Progenitor cell of endocrine pancreas (in vitro differentiated cells): ENCODE data around the gene GNG12. TPM values are rescaled to one million over a fixed set of nuclear protein-coding genes. Genes with fewer than 3 reads are reported as not detected.

Experiments used
- DNase-seq: peaks from one replicate; pipeline ENCODE4 v3.0.0; 2021; ENCODE audit warnings: low spot score; ENCODE audit not compliant: unreplicated experiment
- H3K27ac Mint-ChIP-seq: 2 replicates; pipeline ENCODE4 v1.8.0; 2021; ENCODE audit warnings: mild to moderate bottlenecking, moderate library complexity, mixed read lengths
- H3K27me3 Mint-ChIP-seq: 2 replicates; pipeline ENCODE4 v1.8.0; 2021; ENCODE audit warnings: mixed read lengths
- H3K36me3 Mint-ChIP-seq: 2 replicates; pipeline ENCODE4 v1.8.0; 2022; ENCODE audit warnings: mixed read lengths; ENCODE audit not compliant: insufficient read depth
- H3K4me1 Mint-ChIP-seq: 2 replicates; pipeline ENCODE4 v1.8.0; 2021; ENCODE audit warnings: low read depth, mixed read lengths
- H3K4me3 Mint-ChIP-seq: 2 replicates; pipeline ENCODE4 v1.8.0; 2021; ENCODE audit warnings: low read depth, mild to moderate bottlenecking, moderate library complexity, mixed read lengths
- H3K9me3 Mint-ChIP-seq: 2 replicates; pipeline ENCODE4 v1.8.0; 2021; ENCODE audit warnings: low read depth, mixed read lengths
- total RNA-seq: library from RNA; stranded (reverse); gene quantifications from 2 replicates; pipeline ENCODE4 v1.2.1, GENCODE V29; 2021
- TF ChIP-seq, protein P1 (sequence below): fragments of 200-600 bp; sonication (generic); IDR thresholded peaks from one replicate; pipeline ENCODE4 v1.5.0; 2021; ENCODE audit warnings: antibody characterized with exemption, mild to moderate bottlenecking; ENCODE audit not compliant: unreplicated experiment

GNG12 gene
- total RNA-seq, 1 donor from 2014 or later = 8.9 TPM

DNA sequence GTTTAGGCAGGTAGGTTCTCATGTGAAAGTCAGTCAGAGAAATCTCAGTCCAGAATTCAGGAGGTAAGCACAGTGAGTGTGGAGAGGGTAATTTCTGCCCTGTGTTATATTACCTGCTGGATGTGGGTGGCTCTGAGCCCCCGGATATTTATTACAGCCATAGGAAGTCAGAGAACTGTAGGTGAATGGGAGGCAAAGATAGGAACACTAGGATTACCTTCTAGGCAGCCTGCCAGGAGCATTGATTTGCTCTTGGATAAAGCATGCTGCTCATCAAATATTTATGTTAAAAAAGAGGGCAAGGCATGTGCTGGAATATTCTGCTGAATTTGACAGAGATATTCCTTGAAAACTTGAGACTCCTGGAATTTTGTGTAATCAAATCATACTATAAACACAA, 8.5 kb downstream of the GNG12 start:
- Mint-ChIP-seq H3K27me3 (no peaks in the 10 kb centered on the region), H3K4me1 (no peaks in the 10 kb centered on the region), H3K9me3 (no peaks in the 10 kb centered on the region), H3K27ac (no peak overlapping the region), H3K36me3 (no peaks in the 10 kb centered on the region), H3K4me3 (no peak overlapping the region)
- TF ChIP-seq, protein P1, sequence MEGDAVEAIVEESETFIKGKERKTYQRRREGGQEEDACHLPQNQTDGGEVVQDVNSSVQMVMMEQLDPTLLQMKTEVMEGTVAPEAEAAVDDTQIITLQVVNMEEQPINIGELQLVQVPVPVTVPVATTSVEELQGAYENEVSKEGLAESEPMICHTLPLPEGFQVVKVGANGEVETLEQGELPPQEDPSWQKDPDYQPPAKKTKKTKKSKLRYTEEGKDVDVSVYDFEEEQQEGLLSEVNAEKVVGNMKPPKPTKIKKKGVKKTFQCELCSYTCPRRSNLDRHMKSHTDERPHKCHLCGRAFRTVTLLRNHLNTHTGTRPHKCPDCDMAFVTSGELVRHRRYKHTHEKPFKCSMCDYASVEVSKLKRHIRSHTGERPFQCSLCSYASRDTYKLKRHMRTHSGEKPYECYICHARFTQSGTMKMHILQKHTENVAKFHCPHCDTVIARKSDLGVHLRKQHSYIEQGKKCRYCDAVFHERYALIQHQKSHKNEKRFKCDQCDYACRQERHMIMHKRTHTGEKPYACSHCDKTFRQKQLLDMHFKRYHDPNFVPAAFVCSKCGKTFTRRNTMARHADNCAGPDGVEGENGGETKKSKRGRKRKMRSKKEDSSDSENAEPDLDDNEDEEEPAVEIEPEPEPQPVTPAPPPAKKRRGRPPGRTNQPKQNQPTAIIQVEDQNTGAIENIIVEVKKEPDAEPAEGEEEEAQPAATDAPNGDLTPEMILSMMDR = no peak
- no peak for DNase-seq

DNA sequence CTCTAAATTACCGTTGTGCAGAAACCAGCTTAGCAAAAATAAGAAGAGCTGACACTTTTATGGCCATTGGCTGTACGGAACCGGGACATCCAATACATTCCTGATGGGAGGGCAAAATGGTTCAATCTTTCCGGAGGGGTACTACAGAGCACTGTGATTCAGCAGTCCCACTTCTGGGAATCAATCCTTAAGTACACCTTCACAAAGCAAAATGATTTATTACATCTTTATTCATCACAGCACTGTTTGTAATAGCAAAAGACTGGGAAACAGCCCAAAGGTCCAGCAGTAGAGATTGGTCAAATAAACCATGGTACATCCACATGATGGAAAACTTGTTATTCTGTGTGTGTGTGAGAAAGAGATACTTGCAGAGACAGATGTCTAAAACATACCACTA, 9.7 kb downstream of the GNG12 start:
- H3K27ac Mint-ChIP-seq = no peak overlapping the region
- no peaks in the 10 kb centered on the region for H3K27me3 Mint-ChIP-seq
- peaks cover 2% of the 10 kb centered on the region for H3K4me1 Mint-ChIP-seq
- H3K9me3 Mint-ChIP-seq = no peaks in the 10 kb centered on the region
- DNase-seq = no peak
- no peak overlapping the region for H3K4me3 Mint-ChIP-seq
- no peaks in the 10 kb centered on the region for H3K36me3 Mint-ChIP-seq
- TF ChIP-seq, protein P1 = no peak

DNA sequence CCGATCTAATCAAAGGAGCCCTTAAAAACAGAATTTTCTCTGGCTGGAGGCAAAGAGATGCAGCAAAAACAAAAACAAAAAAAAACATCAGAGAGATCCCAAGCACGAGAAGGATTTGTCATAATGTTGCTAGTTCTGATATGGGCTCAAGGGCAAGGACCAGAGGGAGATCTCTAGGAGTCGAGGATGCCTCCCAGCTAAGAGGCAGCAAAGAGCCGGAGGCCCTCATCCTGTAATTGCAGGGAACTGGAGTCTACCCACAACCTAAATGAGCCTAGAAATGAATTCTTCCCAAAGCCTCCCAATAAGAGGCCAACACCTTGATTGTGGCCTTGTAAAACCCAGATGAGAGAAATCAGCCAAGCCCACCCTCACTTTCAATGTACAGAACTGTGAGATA, 12.0 kb downstream of the GNG12 start:
- Mint-ChIP-seq H3K27me3 (no peaks in the 10 kb centered on the region), H3K27ac (no peak overlapping the region), H3K4me3 (no peak overlapping the region), H3K9me3 (no peaks in the 10 kb centered on the region), H3K36me3 (peaks cover 1% of the 10 kb centered on the region), H3K4me1 (peaks cover 4% of the 10 kb centered on the region)
- no peak for DNase-seq
- TF ChIP-seq, protein P1 = no peak

DNA sequence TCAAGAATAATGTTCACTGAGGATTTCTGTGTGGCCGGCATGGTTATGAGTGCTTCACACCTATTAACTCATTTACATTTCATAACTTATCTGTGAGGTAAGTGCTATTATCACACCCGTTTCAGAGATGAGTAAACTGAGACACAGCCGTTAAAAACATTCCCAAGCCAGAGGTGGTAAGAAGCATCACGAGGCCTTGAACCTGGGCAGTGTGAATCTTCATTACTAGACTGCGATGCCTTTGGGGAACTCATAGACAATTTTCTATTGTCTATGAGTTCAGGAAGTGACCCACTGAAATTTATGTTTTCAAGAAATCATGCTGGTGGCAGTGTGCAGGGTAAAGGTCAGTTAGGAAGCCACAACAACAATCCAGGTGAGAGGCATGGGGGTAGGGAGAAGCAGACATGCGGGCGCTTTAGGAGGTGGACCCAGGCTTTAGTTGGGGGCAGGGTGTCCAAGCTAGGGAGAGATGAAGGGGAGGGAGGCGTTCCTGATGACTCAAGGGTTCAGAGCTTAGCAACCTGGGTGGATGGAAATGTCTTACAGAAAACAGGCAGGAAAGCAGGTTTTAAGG, 14.5 kb downstream of the GNG12 start:
- H3K36me3 Mint-ChIP-seq = peaks cover 1% of the 10 kb centered on the region
- no peak overlapping the region for H3K27ac Mint-ChIP-seq
- no peak for DNase-seq
- no peak overlapping the region for H3K4me3 Mint-ChIP-seq
- peaks cover 14% of the 10 kb centered on the region for H3K4me1 Mint-ChIP-seq
- H3K27me3 Mint-ChIP-seq = no peaks in the 10 kb centered on the region
- TF ChIP-seq, protein P1 = no peak
- no peaks in the 10 kb centered on the region for H3K9me3 Mint-ChIP-seq

DNA sequence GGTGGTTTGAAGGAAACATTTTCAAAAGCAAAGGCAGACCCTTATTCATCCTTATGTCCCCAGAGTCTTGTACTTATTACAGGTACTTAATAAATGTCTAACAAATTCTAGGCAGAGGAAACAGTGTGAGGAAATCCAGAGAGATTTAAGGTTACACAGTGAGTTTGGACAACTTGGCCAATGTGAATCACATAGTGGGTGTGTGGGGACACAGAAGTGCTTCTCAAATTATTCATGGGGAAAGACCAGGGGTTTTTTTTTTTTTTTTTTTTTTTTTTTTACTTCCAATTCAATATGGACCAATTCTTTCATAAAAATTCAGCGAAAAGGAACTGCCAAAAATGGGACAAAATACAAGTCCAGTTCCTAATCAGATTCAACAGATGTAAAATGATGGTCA, 15.1 kb downstream of the GNG12 start:
- TF ChIP-seq, protein P1 = no peak
- H3K36me3 Mint-ChIP-seq = peaks cover 1% of the 10 kb centered on the region
- peaks cover 14% of the 10 kb centered on the region for H3K4me1 Mint-ChIP-seq
- H3K27me3 Mint-ChIP-seq = no peaks in the 10 kb centered on the region
- no peak for DNase-seq
- no peaks in the 10 kb centered on the region for H3K9me3 Mint-ChIP-seq
- H3K27ac Mint-ChIP-seq = no peak overlapping the region
- no peak overlapping the region for H3K4me3 Mint-ChIP-seq
